ENCODE data around the gene IQSEC3. TPM values are rescaled to one million over a fixed set of nuclear protein-coding genes. Genes with fewer than 3 reads are reported as not detected.

The IQSEC3 gene
- total and polyA plus RNA-seq, 2 of the 13 experiments (the other 11 are each of a cell fraction or from before 2014, with no cell fraction given), result not detected

GRCh38 chr12:20757-21156 lies 45.8 kb upstream of the IQSEC3 start (continued):
- no peak for TF ChIP-seq DBP (CRISPR knock-in tag; IDR thresholded peaks at IDR 0.05; ENCODE audit: not compliant biosample characterization)
- no peak for TF ChIP-seq KLF9 (CRISPR knock-in tag; IDR thresholded peaks at IDR 0.05; ENCODE audit: low read depth)
- 0 out of 2 replicates have a peak, but pooled peaks have one; percentile 30 for TF ChIP-seq BRD4 (CRISPR knock-in tag; IDR thresholded peaks at IDR 0.05)
- TF ChIP-seq ZNF354B (CRISPR knock-in tag; IDR thresholded peaks at IDR 0.05), result 0 out of 2 replicates have a peak, but pooled peaks have one; percentile 64
- TF ChIP-seq KMT2B (CRISPR knock-in tag; IDR thresholded peaks at IDR 0.05), result 0 out of 2 replicates have a peak, but pooled peaks have one; percentile 44
- TF ChIP-seq ZNF782 (CRISPR knock-in tag; IDR thresholded peaks at IDR 0.05; ENCODE audit: borderline replicate concordance), result no peak
- no peak for TF ChIP-seq GATA4 (IDR thresholded peaks at IDR 0.05; ENCODE audit: borderline replicate concordance, low read depth)
- TF ChIP-seq ASH2L (IDR thresholded peaks at IDR 0.05; ENCODE audit: insufficient read length, low read depth, low read length), result peak; percentile 32
- no peak for TF ChIP-seq ELK4 (CRISPR knock-in tag; IDR thresholded peaks at IDR 0.05; ENCODE audit: borderline replicate concordance)
- TF ChIP-seq, protein P1, sequence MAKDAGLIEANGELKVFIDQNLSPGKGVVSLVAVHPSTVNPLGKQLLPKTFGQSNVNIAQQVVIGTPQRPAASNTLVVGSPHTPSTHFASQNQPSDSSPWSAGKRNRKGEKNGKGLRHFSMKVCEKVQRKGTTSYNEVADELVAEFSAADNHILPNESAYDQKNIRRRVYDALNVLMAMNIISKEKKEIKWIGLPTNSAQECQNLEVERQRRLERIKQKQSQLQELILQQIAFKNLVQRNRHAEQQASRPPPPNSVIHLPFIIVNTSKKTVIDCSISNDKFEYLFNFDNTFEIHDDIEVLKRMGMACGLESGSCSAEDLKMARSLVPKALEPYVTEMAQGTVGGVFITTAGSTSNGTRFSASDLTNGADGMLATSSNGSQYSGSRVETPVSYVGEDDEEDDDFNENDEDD (CRISPR knock-in tag; IDR thresholded peaks at IDR 0.05; ENCODE audit: borderline replicate concordance), result peak; percentile 73; the same call in 1 of the 2 replicates
- TF ChIP-seq ZFP1 (CRISPR knock-in tag; IDR thresholded peaks at IDR 0.05), result no peak
- TF ChIP-seq, protein P2, sequence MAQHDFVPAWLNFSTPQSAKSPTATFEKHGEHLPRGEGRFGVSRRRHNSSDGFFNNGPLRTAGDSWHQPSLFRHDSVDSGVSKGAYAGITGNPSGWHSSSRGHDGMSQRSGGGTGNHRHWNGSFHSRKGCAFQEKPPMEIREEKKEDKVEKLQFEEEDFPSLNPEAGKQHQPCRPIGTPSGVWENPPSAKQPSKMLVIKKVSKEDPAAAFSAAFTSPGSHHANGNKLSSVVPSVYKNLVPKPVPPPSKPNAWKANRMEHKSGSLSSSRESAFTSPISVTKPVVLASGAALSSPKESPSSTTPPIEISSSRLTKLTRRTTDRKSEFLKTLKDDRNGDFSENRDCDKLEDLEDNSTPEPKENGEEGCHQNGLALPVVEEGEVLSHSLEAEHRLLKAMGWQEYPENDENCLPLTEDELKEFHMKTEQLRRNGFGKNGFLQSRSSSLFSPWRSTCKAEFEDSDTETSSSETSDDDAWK (CRISPR knock-in tag; IDR thresholded peaks at IDR 0.05), result no peak
- peak; percentile 60; the same call in 1 of the 2 replicates for TF ChIP-seq MXD4 (CRISPR knock-in tag; IDR thresholded peaks at IDR 0.05)
- TF ChIP-seq ELF1 (CRISPR knock-in tag; IDR thresholded peaks at IDR 0.05), result 0 out of 2 replicates have a peak, but pooled peaks have one; percentile 18
- no peak for TF ChIP-seq ZNF407 (CRISPR knock-in tag; IDR thresholded peaks at IDR 0.05; ENCODE audit: not compliant biosample characterization)
- TF ChIP-seq RXRA (CRISPR knock-in tag; IDR thresholded peaks at IDR 0.05), result 0 out of 2 replicates have a peak, but pooled peaks have one; percentile 39
- TF ChIP-seq ZSCAN25 (CRISPR knock-in tag; IDR thresholded peaks at IDR 0.05), result peak; percentile 58; the same call in 1 of the 2 replicates
